ENCODE measurements around the gene TDRD1. TPM values are rescaled to one million over a fixed set of nuclear protein-coding genes. Genes with fewer than 3 reads are reported as not detected.

The TDRD1 gene
- total and polyA plus RNA-seq, 8 donors: 0.08 to 1.8 (median 0.65) TPM

GRCh38 chr10:114180937-114181336 is 1.8 kb downstream of the TDRD1 start:
- Histone ChIP-seq H3K4me3 (no peak overlapping the region), H3K27me3 (no peaks in the 10 kb centered on the region), H3K36me3 (no peaks in the 10 kb centered on the region), H3K4me1 (peaks cover 0 to 8% (median 7%) of the 10 kb centered on the region in 3 donors), H3K9me3 (no peaks in the 10 kb centered on the region), H3K27ac (no peak overlapping the region)
- FAIRE-seq (no peak), ATAC-seq (no peak), DNase-seq (no peak)
- WGBS, 2 donors: 88 to 91% methylated on average over 3 of the region's 3 CpGs
- intact Hi-C loops (cut with DNase I): no loop called here
- no peak for TF ChIP-seq CTCF (IDR thresholded peaks at IDR 0.05)

- DNase-seq: peak; percentile 61 to 85 (median 78)
- Histone ChIP-seq H3K36me3 (no peaks in the 10 kb centered on the region), H3K9me3 (no peaks in the 10 kb centered on the region), H3K4me3 (peak overlapping the region in 2 of 4 donors; percentile 10 to 16), H3K27me3 (no peaks in the 10 kb centered on the region), H3K4me1 (peaks cover 0 to 8% (median 7%) of the 10 kb centered on the region in 3 donors), H3K27ac (peak overlapping the region in 3 of 4 donors; percentile 1 to 30 (median 28))
- ATAC-seq: peak; percentile 81 to 94 (median 90)
- TF ChIP-seq CTCF (IDR thresholded peaks at IDR 0.05): no peak
- 6 to 9% methylated on average over 5 of the region's 5 CpGs for WGBS, 2 donors
- peak; percentile 13 for FAIRE-seq
- intact Hi-C loops (cut with DNase I): no loop called here
Measured at GRCh38 chr10:114181971-114182370, 2.8 kb downstream of the TDRD1 start.

GRCh38 chr10:114183563-114183962 is 4.4 kb downstream of the TDRD1 start:
- Histone ChIP-seq H3K9me3 (no peaks in the 10 kb centered on the region), H3K4me1 (peaks cover 0 to 8% (median 7%) of the 10 kb centered on the region in 3 donors), H3K4me3 (no peak overlapping the region), H3K27me3 (no peaks in the 10 kb centered on the region), H3K27ac (no peak overlapping the region), H3K36me3 (no peaks in the 10 kb centered on the region)
- WGBS, 2 donors: 84 to 89% methylated on average over 9 of the region's 9 CpGs
- no peak for TF ChIP-seq CTCF (IDR thresholded peaks at IDR 0.05)
- no peak for DNase-seq
- no peak for FAIRE-seq
- ATAC-seq: no peak
- intact Hi-C loops (cut with DNase I): no loop called here

- Histone ChIP-seq H3K36me3 (no peaks in the 10 kb centered on the region), H3K27ac (no peak overlapping the region), H3K27me3 (no peaks in the 10 kb centered on the region), H3K4me1 (peaks cover 0 to 8% (median 7%) of the 10 kb centered on the region in 3 donors), H3K9me3 (no peaks in the 10 kb centered on the region), H3K4me3 (no peak overlapping the region)
- WGBS, 2 donors: 68 to 69% methylated on average over 5 of the region's 5 CpGs
- TF ChIP-seq CTCF (IDR thresholded peaks at IDR 0.05): no peak
- DNase-seq (no peak), ATAC-seq (no peak), FAIRE-seq (no peak)
- intact Hi-C loops (cut with DNase I): no loop called here
Measured at GRCh38 chr10:114184276-114184675, 5.1 kb downstream of the TDRD1 start.

- Histone ChIP-seq H3K27ac (peak overlapping the region in 1 of 4 donors; percentile 2), H3K9me3 (no peaks in the 10 kb centered on the region), H3K36me3 (no peaks in the 10 kb centered on the region), H3K27me3 (no peaks in the 10 kb centered on the region), H3K4me3 (no peak overlapping the region), H3K4me1 (no peaks in the 10 kb centered on the region)
- intact Hi-C loops (cut with DNase I): no loop called here
- no peak for TF ChIP-seq CTCF (IDR thresholded peaks at IDR 0.05)
- FAIRE-seq (no peak), DNase-seq (no peak), ATAC-seq (no peak)
- 78 to 85% methylated on average over 3 of the region's 3 CpGs for WGBS, 2 donors
Measured at GRCh38 chr10:114188001-114188400, 8.8 kb downstream of the TDRD1 start.

All from pancreas (tissue), 10 donors.